GM12872 (cell line): ENCODE results near the gene MRGPRE.

Source experiments
- TF ChIP-seq, protein P1 (sequence below): IDR thresholded peaks from 3 replicates; pipeline ENCODE4 v1.5.1; 2011; ENCODE audit warnings: low read depth, mild to moderate bottlenecking, low read length, moderate library complexity; ENCODE audit not compliant: insufficient read depth

MRGPRE gene

GRCh38 chr11:3225159-3225758, 7.0 kb downstream of the MRGPRE start:
- TF ChIP-seq, protein P1, sequence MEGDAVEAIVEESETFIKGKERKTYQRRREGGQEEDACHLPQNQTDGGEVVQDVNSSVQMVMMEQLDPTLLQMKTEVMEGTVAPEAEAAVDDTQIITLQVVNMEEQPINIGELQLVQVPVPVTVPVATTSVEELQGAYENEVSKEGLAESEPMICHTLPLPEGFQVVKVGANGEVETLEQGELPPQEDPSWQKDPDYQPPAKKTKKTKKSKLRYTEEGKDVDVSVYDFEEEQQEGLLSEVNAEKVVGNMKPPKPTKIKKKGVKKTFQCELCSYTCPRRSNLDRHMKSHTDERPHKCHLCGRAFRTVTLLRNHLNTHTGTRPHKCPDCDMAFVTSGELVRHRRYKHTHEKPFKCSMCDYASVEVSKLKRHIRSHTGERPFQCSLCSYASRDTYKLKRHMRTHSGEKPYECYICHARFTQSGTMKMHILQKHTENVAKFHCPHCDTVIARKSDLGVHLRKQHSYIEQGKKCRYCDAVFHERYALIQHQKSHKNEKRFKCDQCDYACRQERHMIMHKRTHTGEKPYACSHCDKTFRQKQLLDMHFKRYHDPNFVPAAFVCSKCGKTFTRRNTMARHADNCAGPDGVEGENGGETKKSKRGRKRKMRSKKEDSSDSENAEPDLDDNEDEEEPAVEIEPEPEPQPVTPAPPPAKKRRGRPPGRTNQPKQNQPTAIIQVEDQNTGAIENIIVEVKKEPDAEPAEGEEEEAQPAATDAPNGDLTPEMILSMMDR: no peak

GRCh38 chr11:3224401-3225057, 7.7 kb downstream of the MRGPRE start:
- TF ChIP-seq, protein P1: no peak

DNA sequence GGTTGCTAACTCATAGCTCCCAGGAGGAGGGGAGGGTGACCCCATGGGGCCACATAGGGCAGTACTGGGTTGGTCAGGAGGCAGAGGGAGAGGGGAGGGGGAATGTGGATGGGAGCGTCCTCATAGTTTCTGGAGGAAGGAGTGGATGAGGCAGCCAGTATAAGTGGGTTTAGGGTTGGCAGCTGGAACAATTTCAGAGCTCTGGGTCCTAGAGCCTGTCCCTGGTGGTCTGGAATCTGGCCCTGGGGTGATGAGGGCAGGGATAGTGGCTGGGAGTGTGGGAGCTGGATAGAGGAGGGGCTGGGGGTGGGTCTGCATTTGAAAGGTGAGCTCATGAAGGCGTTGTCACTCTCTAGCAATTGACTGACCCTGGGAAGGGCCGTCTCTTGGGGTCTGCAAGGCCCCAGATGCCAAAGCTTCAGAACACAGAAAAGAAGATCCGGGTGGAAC, 8.3 kb downstream of the MRGPRE start:
- TF ChIP-seq, protein P1: no peak

DNA sequence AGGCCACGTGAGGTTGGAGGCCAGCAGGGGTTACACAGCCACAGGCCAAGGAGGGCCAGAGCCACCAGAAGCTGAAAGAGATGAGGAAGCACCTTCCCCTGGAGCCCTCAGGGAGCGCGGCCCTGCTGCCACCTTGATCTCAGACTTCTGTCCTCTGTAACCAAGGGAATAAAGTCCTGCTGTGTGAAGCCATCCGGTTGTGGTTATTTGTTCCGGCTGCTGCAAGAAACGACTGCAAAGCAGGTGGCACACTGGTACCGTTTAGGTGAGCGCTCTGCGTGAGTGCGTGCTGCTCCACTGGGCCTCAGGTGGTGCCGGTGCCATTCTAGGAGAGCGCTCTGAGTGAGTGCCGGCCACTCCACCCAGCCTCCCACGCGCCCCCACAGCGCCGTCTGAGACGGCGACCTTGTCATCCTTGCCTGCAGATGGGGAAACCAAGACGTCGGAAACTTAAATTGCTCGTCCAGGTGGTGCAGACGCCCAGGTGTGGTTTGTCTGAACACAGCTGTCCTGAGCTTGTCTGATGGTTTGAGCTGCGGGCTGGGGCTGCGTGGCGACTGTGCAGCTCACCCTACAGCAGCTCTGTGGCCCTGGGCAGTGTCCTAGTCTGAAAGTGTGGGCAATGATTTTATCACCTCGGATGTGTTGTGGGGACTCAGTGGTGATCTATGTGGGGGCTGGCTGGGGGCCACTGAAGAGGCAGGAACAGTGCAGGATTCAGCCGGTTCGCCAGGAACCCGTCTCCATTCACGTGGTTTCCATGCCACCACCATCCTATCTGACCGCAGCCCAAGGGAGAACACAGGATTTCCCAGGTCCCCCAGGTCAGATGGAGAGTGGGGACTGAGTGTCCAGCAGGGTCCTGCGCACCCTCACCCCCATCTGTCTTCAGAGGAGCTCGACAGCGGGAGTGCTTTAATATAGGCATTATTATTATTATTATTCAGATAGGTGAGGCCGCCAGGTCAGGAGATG, 9.0 kb downstream of the MRGPRE start:
- TF ChIP-seq, protein P1: no peak

DNA sequence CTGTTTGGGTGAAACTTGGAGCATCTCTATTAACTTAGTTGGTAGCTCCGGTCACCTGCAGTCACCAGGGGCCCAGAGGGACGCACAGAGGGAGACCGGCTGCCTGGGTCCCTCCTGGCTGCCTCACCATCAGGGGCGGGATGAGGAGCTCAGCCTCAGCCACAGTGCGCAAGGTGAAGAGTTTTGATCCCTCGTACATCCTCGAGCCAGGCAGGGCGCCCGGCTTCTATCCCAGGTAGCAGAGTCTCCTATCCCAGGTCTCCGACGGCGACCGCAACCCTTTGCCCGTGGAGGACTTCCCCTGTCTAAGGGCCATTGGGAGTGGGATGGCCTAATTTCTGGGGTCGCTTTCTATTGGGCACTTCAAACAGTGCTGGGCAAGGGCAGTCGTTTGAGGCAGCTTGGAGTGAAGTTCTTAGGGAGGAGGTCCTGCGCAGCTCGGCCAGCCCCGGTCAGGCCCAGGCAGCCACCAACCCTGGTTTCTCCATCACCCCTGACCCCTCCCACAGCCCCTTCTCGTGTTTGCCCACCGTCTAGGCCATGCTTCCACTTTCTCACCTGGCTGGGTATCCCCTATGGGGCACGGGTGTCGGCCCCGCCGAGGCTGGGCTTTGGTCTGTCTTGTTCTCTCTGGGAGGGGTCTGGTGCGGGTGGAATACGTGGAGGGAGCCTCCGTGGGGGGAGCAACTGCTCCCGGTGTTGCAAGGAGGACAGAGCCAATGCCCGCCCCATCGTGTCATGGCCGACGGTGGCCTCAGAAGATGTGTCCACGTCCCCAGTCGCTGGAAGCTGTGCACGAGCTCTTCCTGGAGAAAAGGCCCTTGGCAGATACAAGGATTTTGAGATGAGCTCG, 10.0 kb downstream of the MRGPRE start:
- TF ChIP-seq, protein P1: no peak

DNA sequence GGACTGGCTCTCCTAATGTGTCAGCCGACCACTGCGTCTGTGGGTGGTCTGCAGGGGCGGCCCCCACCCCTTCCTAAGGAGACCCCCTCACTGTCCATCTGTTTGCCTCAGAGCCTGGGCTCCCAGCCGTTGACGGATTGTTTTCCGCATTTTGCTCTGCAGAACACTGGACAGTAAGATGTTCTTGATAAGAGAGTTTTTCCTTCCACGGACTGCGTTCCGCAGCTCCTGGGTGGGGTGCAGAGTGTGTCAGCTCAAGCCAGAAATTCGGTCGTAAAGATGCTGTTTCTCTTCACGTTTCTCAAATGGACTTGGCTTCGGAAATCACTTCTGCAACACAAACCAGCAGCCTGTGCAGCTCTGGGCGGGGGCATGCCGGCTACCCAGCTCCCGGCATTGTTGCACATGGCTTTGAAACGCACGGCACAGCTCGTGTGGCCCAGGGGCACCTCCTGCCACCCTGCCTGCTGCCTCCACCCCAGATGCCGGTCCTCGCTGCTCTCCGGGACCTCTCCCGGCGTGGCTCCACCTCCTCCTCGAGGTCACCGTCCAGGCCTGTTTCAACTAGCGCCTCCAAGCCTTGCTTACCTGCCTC, 10.7 kb downstream of the MRGPRE start:
- TF ChIP-seq, protein P1: no peak
